Naive thymus-derived CD8-positive, alpha-beta T cell (primary cell): Measurements from ENCODE around the gene DUSP11. TPM values are rescaled to one million over a fixed set of nuclear protein-coding genes. Genes with fewer than 3 reads are reported as not detected.
"Not testable (repeated sequence)": the region's sequence is repeated elsewhere in the genome, so short reads cannot be mapped to it uniquely, and the experiment has no call there.

Experiments
- ATAC-seq, 2 donors: fragments of 150-1000 bp; cut with Tn5 transposase in 1 of 2; sonication (Bioruptor Pico), chemical (Tn5 transposase) in 1 of 2; 1 replicate in 1 of 2; 2 replicates in 1 of 2; pipeline ENCODE4 v1.10.0; 2021; ENCODE audit warnings: mild to moderate bottlenecking in 2 of 2, moderate library complexity in 2 of 2
- POLR2A ChIA-PET: fragments of 350-600 bp; sonication (Branson Sonifier 250); formaldehyde crosslinking; loops from one replicate; lab custom pipeline; 2021; ENCODE audit warnings: antibody characterized with exemption; lab: Charles Lee
- DNase-seq, 10 donors: peaks; one replicate each; pipeline versions ENCODE4 v3.0.0 to v3.0.0-alpha.2; 2020 to 2022
- H3K27ac Mint-ChIP-seq, 10 donors: one replicate each; pipeline ENCODE4 v1.8.0; 2020 to 2022; ENCODE audit warnings: mild to moderate bottlenecking in 10 of 10, mixed read lengths in 10 of 10, moderate library complexity in 4 of 10, inconsistent platforms in 1 of 10
- H3K27me3 Mint-ChIP-seq, 5 donors: one replicate each; pipeline ENCODE4 v1.8.0; 2021 to 2022; ENCODE audit warnings: mixed read lengths in 5 of 5
- H3K36me3 Mint-ChIP-seq, 3 donors: one replicate each; pipeline ENCODE4 v1.8.0; 2020 to 2022; ENCODE audit warnings: mixed read lengths in 3 of 3, mild to moderate bottlenecking in 2 of 3, inconsistent platforms in 1 of 3
- H3K4me1 Mint-ChIP-seq, 4 donors: one replicate each; pipeline ENCODE4 v1.8.0; 2021 to 2022; ENCODE audit warnings: mixed read lengths in 4 of 4
- H3K4me3 Mint-ChIP-seq, 10 donors: one replicate each; pipeline ENCODE4 v1.8.0; 2020 to 2022; ENCODE audit warnings: mild to moderate bottlenecking in 10 of 10, mixed read lengths in 10 of 10, moderate library complexity in 6 of 10, inconsistent platforms in 1 of 10
- H3K9me3 Mint-ChIP-seq, 9 donors: one replicate each; pipeline ENCODE4 v1.8.0; 2020 to 2022; ENCODE audit warnings: mixed read lengths in 9 of 9, mild to moderate bottlenecking in 3 of 9, inconsistent platforms in 1 of 9, moderate library complexity in 1 of 9
- polyA plus RNA-seq, 3 donors: library from polyadenylated mRNA; unstranded; fragments of 300-500 nt; fragmentation: Illumina TruSeq; gene quantifications; one replicate each; pipeline ENCODE4 v1.2.3, GENCODE V29; 2021
- total RNA-seq, 8 experiments: library from RNA in 2 of 8; stranded (reverse) in 2 of 8; gene quantifications; one replicate each; pipeline ENCODE4 v1.2.3 and lab custom pipeline; 2021 to 2026

The DUSP11 gene
- total and polyA plus RNA-seq, 5 experiments from 2014 or later, result 40.2 to 49.6 (median 48.4) TPM

- POLR2A ChIA-PET, result no interaction called here
- no peak for ATAC-seq
- no peaks in the 10 kb centered on the region for H3K36me3 Mint-ChIP-seq
- no peaks in the 10 kb centered on the region for H3K9me3 Mint-ChIP-seq
- H3K27ac Mint-ChIP-seq, result no peak overlapping the region
- no peak overlapping the region for H3K4me3 Mint-ChIP-seq
- no peak for DNase-seq
- peaks cover 3 to 7% (median 6%) of the 10 kb centered on the region in 4 donors for H3K4me1 Mint-ChIP-seq
- peaks cover 0 to 3% (median under 1%) of the 10 kb centered on the region in 5 donors for H3K27me3 Mint-ChIP-seq
Observed at GRCh38 chr2:73821669-73822068, 41.8 kb upstream of the DUSP11 start.

DNA sequence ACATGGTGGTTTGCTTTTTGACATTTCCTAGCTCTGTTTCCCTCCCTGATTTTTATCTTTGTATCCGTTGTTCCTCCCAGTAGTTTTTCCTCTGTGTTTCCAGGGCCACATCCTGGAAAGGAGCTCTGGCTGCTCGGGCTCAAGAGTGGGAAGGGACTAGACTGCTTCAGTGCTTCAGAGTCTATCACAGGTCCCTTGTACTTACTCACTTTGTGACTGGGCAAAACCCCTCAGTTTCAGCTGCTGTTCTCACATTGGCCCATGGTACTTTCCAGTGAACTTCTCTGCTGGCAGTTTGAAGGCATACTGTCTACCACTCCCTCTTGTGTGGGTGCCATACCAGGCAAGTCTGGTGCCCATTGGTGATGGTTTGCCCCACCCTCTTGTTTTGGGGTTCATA, 41.3 kb upstream of the DUSP11 start:
- Mint-ChIP-seq H3K27me3 (peaks cover 0 to 5% (median 3%) of the 10 kb centered on the region in 5 donors), H3K4me3 (no peak overlapping the region), H3K9me3 (no peaks in the 10 kb centered on the region), H3K36me3 (no peaks in the 10 kb centered on the region), H3K4me1 (peaks cover 3 to 7% (median 6%) of the 10 kb centered on the region in 4 donors), H3K27ac (peak overlapping the region in 1 of 10 donors; percentile 27)
- ATAC-seq, result no peak
- POLR2A ChIA-PET, result interaction anchor here (0.6 kb wide), 1 partner anchor 114 kb away, joined by 5 read pairs; no protein-coding TSS in a partner anchor
- DNase-seq, result no peak

DNA sequence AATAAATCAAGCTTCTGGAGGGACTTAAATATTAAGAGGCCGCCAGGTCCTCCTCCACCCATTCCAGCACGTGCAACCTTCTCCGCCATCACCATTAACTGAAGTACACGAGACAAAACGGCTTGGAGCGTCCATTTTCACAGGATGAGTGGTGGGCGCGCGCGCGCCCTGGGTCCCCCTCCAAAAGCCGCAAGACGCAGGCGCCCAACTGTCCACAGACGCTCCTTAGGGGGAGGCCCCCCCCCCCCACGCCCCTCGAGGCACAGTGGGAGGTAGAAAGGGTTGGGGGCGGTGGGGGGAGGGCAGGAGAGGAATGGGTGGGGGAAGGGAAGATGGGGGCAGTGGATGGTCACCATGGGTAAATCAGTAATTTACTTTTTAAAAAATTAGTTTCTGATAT, 38.4 kb upstream of the DUSP11 start:
- Mint-ChIP-seq H3K36me3 (no peaks in the 10 kb centered on the region), H3K4me3 (no peak overlapping the region), H3K9me3 (no peaks in the 10 kb centered on the region), H3K4me1 (no peaks in the 10 kb centered on the region), H3K27ac (no peak overlapping the region), H3K27me3 (peaks cover 4 to 31% (median 9%) of the 10 kb centered on the region in 5 donors)
- no peak for ATAC-seq
- POLR2A ChIA-PET, result no interaction called here
- no peak for DNase-seq

- DNase-seq, result no peak
- no peak overlapping the region for H3K4me3 Mint-ChIP-seq
- H3K27ac Mint-ChIP-seq, result no peak overlapping the region
- POLR2A ChIA-PET, result no interaction called here
- no peaks in the 10 kb centered on the region for H3K36me3 Mint-ChIP-seq
- no peaks in the 10 kb centered on the region for H3K9me3 Mint-ChIP-seq
- H3K27me3 Mint-ChIP-seq, result peaks cover 6 to 34% (median 9%) of the 10 kb centered on the region in 5 donors
- peaks cover 0 to 2% (median 0%) of the 10 kb centered on the region in 4 donors for H3K4me1 Mint-ChIP-seq
- ATAC-seq, result no peak
Observed at GRCh38 chr2:73812635-73813034, 32.7 kb upstream of the DUSP11 start.

GRCh38 chr2:73811878-73812277, 32.0 kb upstream of the DUSP11 start:
- Mint-ChIP-seq H3K4me3 (no peak overlapping the region), H3K27ac (no peak overlapping the region), H3K9me3 (no peaks in the 10 kb centered on the region), H3K27me3 (peaks cover 6 to 34% (median 9%) of the 10 kb centered on the region in 5 donors), H3K36me3 (no peaks in the 10 kb centered on the region), H3K4me1 (peaks cover 0 to 2% (median 0%) of the 10 kb centered on the region in 4 donors)
- ATAC-seq, result no peak
- POLR2A ChIA-PET, result no interaction called here
- no peak for DNase-seq

DNA sequence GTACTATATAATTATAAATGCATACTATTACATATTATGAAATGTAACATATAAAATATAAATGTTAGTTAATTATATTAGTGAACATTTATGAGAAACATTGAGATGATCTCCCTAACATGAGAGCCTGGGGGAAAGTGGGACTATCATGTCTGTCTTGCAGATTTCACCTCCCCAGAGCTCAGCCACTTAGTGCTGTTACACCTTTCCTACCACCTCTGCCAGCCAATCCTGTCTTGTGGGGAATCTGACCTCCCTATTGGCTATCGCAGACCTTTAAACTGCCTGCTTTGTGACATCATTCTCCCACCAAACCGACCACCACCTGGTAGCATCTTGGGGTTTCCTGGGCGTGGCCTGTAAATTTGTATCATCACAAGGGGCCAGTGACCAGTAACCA, 4.0 kb upstream of the DUSP11 start, which contains the start of gene C2orf78:
TSS of gene C2orf78 (plus strand) at position 301 of the 400 bp plus-strand sequence. CDS start 127 bp downstream, outside the sequence.
- H3K36me3 Mint-ChIP-seq, H3K9me3 Mint-ChIP-seq, ATAC-seq, H3K4me3 Mint-ChIP-seq, DNase-seq, H3K27me3 Mint-ChIP-seq, POLR2A ChIA-PET: not testable (repeated sequence)
- H3K27ac Mint-ChIP-seq, result peak within 1 kb of the TSS in 1 of 10 donors; percentile 34
- peaks cover 2 to 13% (median 8%) of the 10 kb centered on the region in 4 donors for H3K4me1 Mint-ChIP-seq

GRCh38 chr2:73783402-73783801, 3.5 kb upstream of the DUSP11 start:
- H3K9me3 Mint-ChIP-seq, POLR2A ChIA-PET, H3K27me3 Mint-ChIP-seq, H3K36me3 Mint-ChIP-seq, DNase-seq, ATAC-seq, H3K4me3 Mint-ChIP-seq: not testable (repeated sequence)
- H3K4me1 Mint-ChIP-seq, result peaks cover 3 to 18% (median 12%) of the 10 kb centered on the region in 4 donors
- peak overlapping the region in 1 of 10 donors; percentile 34 for H3K27ac Mint-ChIP-seq

- Mint-ChIP-seq H3K4me3 (peak overlapping the region; percentile 91 to 100 (median 99)), H3K27ac (peak overlapping the region; percentile 96 to 99 (median 99)), H3K9me3 (peaks cover 0 to 2% (median 0%) of the 10 kb centered on the region in 9 donors), H3K4me1 (peaks cover 6 to 43% (median 28%) of the 10 kb centered on the region in 4 donors), H3K36me3 (peaks cover 0 to 24% (median 11%) of the 10 kb centered on the region in 3 donors), H3K27me3 (peaks cover 0 to 8% (median 2%) of the 10 kb centered on the region in 5 donors)
- ATAC-seq, result no peak
- POLR2A ChIA-PET, result interaction anchor here (0.9 to 1.2 kb wide), 3 partner anchors 10 to 48 kb away, joined by 3 to 6 read pairs (median 5); partner anchors contain the start of gene TPRKB
- DNase-seq, result no peak
Observed at GRCh38 chr2:73780237-73780582, 307 bp upstream of the DUSP11 start.

DNA sequence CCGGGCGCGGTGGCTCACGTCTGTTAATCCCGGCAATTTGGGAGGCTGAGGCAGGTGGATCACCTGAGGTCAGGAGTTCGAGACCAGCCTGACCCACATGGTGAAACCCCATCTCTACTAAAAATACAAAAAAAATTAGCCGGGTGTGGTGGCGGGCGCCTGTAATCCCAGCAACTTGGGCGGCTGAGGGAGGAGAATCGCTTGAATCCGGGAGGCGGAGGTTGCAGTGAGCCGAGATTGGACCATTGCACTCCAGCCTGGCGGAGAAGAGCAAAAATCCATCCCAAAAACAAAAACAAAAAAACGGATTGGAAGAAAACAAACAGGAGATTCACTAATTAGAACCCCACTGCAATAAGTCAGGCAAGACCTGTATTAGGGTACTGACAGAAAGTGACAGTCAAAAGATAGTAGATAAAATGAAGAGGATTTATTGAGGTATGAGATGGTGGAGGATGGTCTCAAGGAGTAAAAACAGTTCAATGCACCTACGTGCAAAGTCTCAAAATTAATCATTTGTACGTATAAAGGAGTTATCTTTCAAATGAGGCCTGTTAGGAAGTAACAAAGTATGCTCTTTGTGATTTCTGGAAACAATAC, 936 bp downstream of the DUSP11 start:
- DNase-seq, H3K27me3 Mint-ChIP-seq, ATAC-seq, H3K9me3 Mint-ChIP-seq: not testable (repeated sequence)
- Mint-ChIP-seq H3K36me3 (peaks cover 0 to 36% (median 20%) of the 10 kb centered on the region in 3 donors), H3K27ac (peak overlapping the region; percentile 96 to 99 (median 99)), H3K4me3 (peak overlapping the region; percentile 91 to 100 (median 99)), H3K4me1 (peaks cover 10 to 53% (median 36%) of the 10 kb centered on the region in 4 donors)
- POLR2A ChIA-PET, result interaction anchor here (0.7 to 1.2 kb wide), 4 partner anchors 9 to 49 kb away, joined by 3 to 6 read pairs (median 4); partner anchors contain the start of gene TPRKB

- H3K4me3 Mint-ChIP-seq, result peak overlapping the region in 7 of 10 donors; percentile 4 to 51 (median 20)
- H3K27ac Mint-ChIP-seq, result peak overlapping the region in 1 of 10 donors; percentile 52
- DNase-seq, result no peak
- POLR2A ChIA-PET, result no interaction called here
- no peaks in the 10 kb centered on the region for H3K27me3 Mint-ChIP-seq
- peaks cover 10 to 53% (median 45%) of the 10 kb centered on the region in 4 donors for H3K4me1 Mint-ChIP-seq
- H3K9me3 Mint-ChIP-seq, result no peaks in the 10 kb centered on the region
- no peak for ATAC-seq
- peaks cover 0 to 56% (median 26%) of the 10 kb centered on the region in 3 donors for H3K36me3 Mint-ChIP-seq
Observed at GRCh38 chr2:73776869-73777519, 2.9 kb downstream of the DUSP11 start.

GRCh38 chr2:73776381-73776780, 3.5 kb downstream of the DUSP11 start:
- ATAC-seq, result no peak
- Mint-ChIP-seq H3K4me3 (peak overlapping the region in 2 of 10 donors; percentile 32 to 51), H3K27me3 (no peaks in the 10 kb centered on the region), H3K36me3 (peaks cover 0 to 62% (median 26%) of the 10 kb centered on the region in 3 donors), H3K4me1 (peaks cover 10 to 55% (median 47%) of the 10 kb centered on the region in 4 donors), H3K27ac (no peak overlapping the region), H3K9me3 (no peaks in the 10 kb centered on the region)
- no peak for DNase-seq
- POLR2A ChIA-PET, result interaction anchor here (0.7 kb wide), 1 partner anchor 421 kb away, joined by 6 read pairs; no protein-coding TSS in a partner anchor

GRCh38 chr2:73772819-73773218, 7.1 kb downstream of the DUSP11 start:
- no peaks in the 10 kb centered on the region for H3K9me3 Mint-ChIP-seq
- no peaks in the 10 kb centered on the region for H3K27me3 Mint-ChIP-seq
- H3K27ac Mint-ChIP-seq, result no peak overlapping the region
- peaks cover 18 to 53% (median 43%) of the 10 kb centered on the region in 4 donors for H3K4me1 Mint-ChIP-seq
- POLR2A ChIA-PET, result interaction anchor here (0.6 kb wide), 1 partner anchor 406 kb away, joined by 3 read pairs; the partner anchor contains the start of gene MOB1A
- ATAC-seq, result no peak
- peaks cover 12 to 94% (median 32%) of the 10 kb centered on the region in 3 donors for H3K36me3 Mint-ChIP-seq
- DNase-seq, result no peak
- H3K4me3 Mint-ChIP-seq, result no peak overlapping the region
